Naive thymus-derived CD4-positive, alpha-beta T cell (primary cell): ENCODE results near the gene CALD1. TPM values are rescaled to one million over a fixed set of nuclear protein-coding genes. Genes with fewer than 3 reads are reported as not detected.

Experiments
- ATAC-seq: fragments of 150-1000 bp; cut with Tn5 transposase; 2 replicates; pipeline ENCODE4 v1.10.0; 2021; ENCODE audit warnings: mild to moderate bottlenecking, moderate library complexity
- CTCF ChIA-PET: fragments of 350-600 bp; sonication (Branson Sonifier 250); formaldehyde crosslinking; loops from one replicate; lab custom pipeline; 2021; ENCODE audit warnings: antibody characterized with exemption; lab: Charles Lee
- POLR2A ChIA-PET: fragments of 350-600 bp; sonication (Branson Sonifier 250); formaldehyde crosslinking; loops from one replicate; lab custom pipeline; 2021; ENCODE audit warnings: antibody characterized with exemption, inconsistent platforms; lab: Charles Lee
- DNase-seq, 9 donors: peaks; one replicate each; pipeline versions ENCODE4 v3.0.0 to v3.0.0-alpha.2; 2020 to 2022; ENCODE audit warnings: mixed read lengths in 1 of 9
- H3K27ac ChIP-seq: one replicate; pipeline ENCODE4 v1.7.0; 2013; ENCODE audit warnings: mild to moderate bottlenecking, low read depth, low read length, moderate library complexity
- H3K27me3 ChIP-seq, 2 donors: one replicate each; pipeline ENCODE4 v1.7.0; 2013; ENCODE audit warnings: low read length in 2 of 2, mild to moderate bottlenecking in 2 of 2, moderate library complexity in 2 of 2; ENCODE audit not compliant: control insufficient read depth in 2 of 2, insufficient read depth in 2 of 2
- H3K36me3 ChIP-seq, 3 experiments: 1 replicate in 2 of 3; 2 replicates in 1 of 3; pipeline ENCODE4 v1.7.0; 2013; ENCODE audit warnings: low read length in 3 of 3, mild to moderate bottlenecking in 3 of 3, moderate library complexity in 1 of 3; ENCODE audit not compliant: insufficient read depth in 3 of 3, control insufficient read depth in 2 of 3
- H3K4me1 ChIP-seq, 2 donors: one replicate each; pipeline ENCODE4 v1.7.0; 2013; ENCODE audit warnings: low read length in 2 of 2, mild to moderate bottlenecking in 2 of 2, moderate library complexity in 1 of 2; ENCODE audit not compliant: control insufficient read depth in 2 of 2, insufficient read depth in 2 of 2
- H3K4me3 ChIP-seq: 2 replicates; pipeline ENCODE4 v1.7.0; 2013; ENCODE audit warnings: mild to moderate bottlenecking, low read length
- H3K9me3 ChIP-seq, 3 experiments: 1 replicate in 2 of 3; 2 replicates in 1 of 3; pipeline ENCODE4 v1.7.0; 2013; ENCODE audit warnings: low read length in 3 of 3; ENCODE audit not compliant: control insufficient read depth in 2 of 3
- H3K27ac Mint-ChIP-seq, 9 donors: one replicate each; pipeline ENCODE4 v1.8.0; 2020 to 2022; ENCODE audit warnings: mixed read lengths in 9 of 9, mild to moderate bottlenecking in 8 of 9, moderate library complexity in 5 of 9, inconsistent platforms in 2 of 9
- H3K27me3 Mint-ChIP-seq, 5 donors: one replicate each; pipeline ENCODE4 v1.8.0; 2021 to 2022; ENCODE audit warnings: mixed read lengths in 5 of 5, mild to moderate bottlenecking in 1 of 5
- H3K36me3 Mint-ChIP-seq, 5 donors: one replicate each; pipeline ENCODE4 v1.8.0; 2020 to 2022; ENCODE audit warnings: mixed read lengths in 5 of 5, mild to moderate bottlenecking in 3 of 5, inconsistent platforms in 1 of 5
- H3K4me1 Mint-ChIP-seq, 7 donors: one replicate each; pipeline ENCODE4 v1.8.0; 2020 to 2022; ENCODE audit warnings: mixed read lengths in 7 of 7, mild to moderate bottlenecking in 3 of 7, inconsistent platforms in 1 of 7
- H3K4me3 Mint-ChIP-seq, 10 donors: one replicate each; pipeline ENCODE4 v1.8.0; 2020 to 2022; ENCODE audit warnings: mild to moderate bottlenecking in 10 of 10, mixed read lengths in 10 of 10, moderate library complexity in 6 of 10, inconsistent platforms in 2 of 10
- H3K9me3 Mint-ChIP-seq, 11 donors: one replicate each; pipeline ENCODE4 v1.8.0; 2020 to 2022; ENCODE audit warnings: mixed read lengths in 11 of 11, mild to moderate bottlenecking in 4 of 11, inconsistent platforms in 1 of 11, moderate library complexity in 1 of 11
- intact Hi-C, 2 donors: fragments of 100-400 bp; cut with micrococcal nuclease; formaldehyde crosslinking; loops; one replicate each; pipeline ENCODE4 v1.15.1; 2023
- polyA plus RNA-seq, 2 donors: library from polyadenylated mRNA; unstranded; fragments of 300-500 nt; fragmentation: Illumina TruSeq; gene quantifications; one replicate each; pipeline ENCODE4 v1.2.3, GENCODE V29; 2021
- total RNA-seq, 6 experiments: library from RNA in 5 of 6; stranded (reverse) in 5 of 6; gene quantifications; 1 replicate in 5 of 6; 2 replicates in 1 of 6; pipeline ENCODE4 v1.2.3 and lab custom pipeline; 2021 to 2026

The CALD1 gene
- total and polyA plus RNA-seq, 7 experiments from 2014 or later = 0.27 to 2.0 (median 0.37) TPM; not detected in 1

GRCh38 chr7:134842886-134843430 lies 63.5 kb downstream of the CALD1 start:
- H3K27ac Mint-ChIP-seq = no peak overlapping the region
- peaks cover 0 to 5% (median 0%) of the 10 kb centered on the region in 5 donors for H3K27me3 Mint-ChIP-seq
- CTCF ChIA-PET = interaction anchor here (1.4 kb wide), 1 partner anchor 212 kb away, joined by 5 read pairs; no protein-coding TSS in a partner anchor
- DNase-seq (no peak), ATAC-seq (no peak)
- peaks cover 2 to 21% (median 12%) of the 10 kb centered on the region in 7 donors for H3K4me1 Mint-ChIP-seq
- intact Hi-C loops = no loop called here
- Histone ChIP-seq H3K9me3 (no peaks in the 10 kb centered on the region), H3K27ac (no peak overlapping the region), H3K4me3 (no peak overlapping the region), H3K27me3 (no peaks in the 10 kb centered on the region), H3K4me1 (no peaks in the 10 kb centered on the region), H3K36me3 (no peaks in the 10 kb centered on the region)
- no peak overlapping the region for H3K4me3 Mint-ChIP-seq
- POLR2A ChIA-PET = interaction anchor here (1.5 kb wide), 1 partner anchor 22 kb away, joined by 6 read pairs; no protein-coding TSS in a partner anchor
- no peaks in the 10 kb centered on the region for H3K9me3 Mint-ChIP-seq
- peaks cover 0 to 31% (median 4%) of the 10 kb centered on the region in 5 donors for H3K36me3 Mint-ChIP-seq

- Mint-ChIP-seq H3K4me3 (no peak overlapping the region), H3K9me3 (no peaks in the 10 kb centered on the region), H3K36me3 (peaks cover 0 to 31% (median 4%) of the 10 kb centered on the region in 5 donors), H3K27ac (no peak overlapping the region), H3K27me3 (peaks cover 0 to 5% (median 0%) of the 10 kb centered on the region in 5 donors), H3K4me1 (peaks cover 2 to 21% (median 12%) of the 10 kb centered on the region in 7 donors)
- no peak overlapping the region for H3K27ac ChIP-seq
- H3K4me3 ChIP-seq = no peak overlapping the region
- no peak for DNase-seq
- no peak for ATAC-seq
- ChIA-PET CTCF (interaction anchor here (1.4 kb wide), 1 partner anchor 213 kb away, joined by 5 read pairs; no protein-coding TSS in a partner anchor), POLR2A (interaction anchor here (1.5 kb wide), 1 partner anchor 21 kb away, joined by 6 read pairs; no protein-coding TSS in a partner anchor)
- H3K9me3 ChIP-seq = no peaks in the 10 kb centered on the region
- no peaks in the 10 kb centered on the region for H3K27me3 ChIP-seq
- intact Hi-C loops = no loop called here
- H3K36me3 ChIP-seq = no peaks in the 10 kb centered on the region
- H3K4me1 ChIP-seq = no peaks in the 10 kb centered on the region
Observed at GRCh38 chr7:134844200-134844599, 64.8 kb downstream of the CALD1 start.

GRCh38 chr7:134845461-134845860 lies 66.0 kb downstream of the CALD1 start:
- Histone ChIP-seq H3K27me3 (no peaks in the 10 kb centered on the region), H3K4me1 (no peaks in the 10 kb centered on the region), H3K4me3 (no peak overlapping the region), H3K36me3 (no peaks in the 10 kb centered on the region), H3K9me3 (no peaks in the 10 kb centered on the region), H3K27ac (no peak overlapping the region)
- CTCF ChIA-PET = interaction anchor here (0.6 to 1.0 kb wide), 2 partner anchors 43 to 109 kb away, joined by 3 to 4 read pairs; no protein-coding TSS in a partner anchor
- Mint-ChIP-seq H3K36me3 (peaks cover 0 to 30% (median 9%) of the 10 kb centered on the region in 5 donors), H3K9me3 (no peaks in the 10 kb centered on the region), H3K4me1 (peaks cover 2 to 29% (median 22%) of the 10 kb centered on the region in 7 donors), H3K27me3 (peaks cover 0 to under 1% (median 0%) of the 10 kb centered on the region in 5 donors), H3K27ac (peak overlapping the region in 1 of 9 donors; percentile 21), H3K4me3 (no peak overlapping the region)
- DNase-seq (peak in 1 of 9 donors; percentile 8), ATAC-seq (no peak)
- POLR2A ChIA-PET = interaction anchor here (1.1 kb wide), 1 partner anchor 176 kb away, joined by 3 read pairs; no protein-coding TSS in a partner anchor
- intact Hi-C loops = loop anchor here in 1 of 2 donors (1.0 kb wide), 1 partner anchor 212 kb away; no protein-coding TSS in a partner anchor

- H3K27me3 Mint-ChIP-seq = no peaks in the 10 kb centered on the region
- DNase-seq = no peak
- Histone ChIP-seq H3K27me3 (no peaks in the 10 kb centered on the region), H3K36me3 (no peaks in the 10 kb centered on the region), H3K4me1 (no peaks in the 10 kb centered on the region), H3K4me3 (no peak overlapping the region), H3K27ac (no peak overlapping the region), H3K9me3 (no peaks in the 10 kb centered on the region)
- peaks cover 6 to 47% (median 11%) of the 10 kb centered on the region in 5 donors for H3K36me3 Mint-ChIP-seq
- H3K4me1 Mint-ChIP-seq = peaks cover 2 to 40% (median 30%) of the 10 kb centered on the region in 7 donors
- intact Hi-C loops = no loop called here
- no peak overlapping the region for H3K27ac Mint-ChIP-seq
- H3K9me3 Mint-ChIP-seq = peaks cover 0 to 10% (median 0%) of the 10 kb centered on the region in 11 donors
- ATAC-seq = no peak
- CTCF ChIA-PET = interaction anchor here (1.3 kb wide), 1 partner anchor 40 kb away, joined by 4 read pairs; no protein-coding TSS in a partner anchor
- no peak overlapping the region for H3K4me3 Mint-ChIP-seq
- POLR2A ChIA-PET = interaction anchor here (0.7 to 1.0 kb wide), 2 partner anchors 17 to 20 kb away, joined by 4 read pairs; no protein-coding TSS in a partner anchor
Observed at GRCh38 chr7:134847851-134848588, 68.6 kb downstream of the CALD1 start.

GRCh38 chr7:134850066-134850465 lies 70.6 kb downstream of the CALD1 start:
- ChIA-PET CTCF (interaction anchor here (1.1 kb wide), 1 partner anchor 9 kb away, joined by 3 read pairs; no protein-coding TSS in a partner anchor), POLR2A (interaction anchor here (1.3 kb wide), 1 partner anchor 157 kb away, joined by 3 read pairs; no protein-coding TSS in a partner anchor)
- Mint-ChIP-seq H3K27me3 (no peaks in the 10 kb centered on the region), H3K4me3 (peak overlapping the region in 1 of 10 donors; percentile 30), H3K4me1 (peaks cover 4 to 45% (median 37%) of the 10 kb centered on the region in 7 donors), H3K9me3 (peaks cover 0 to 12% (median 3%) of the 10 kb centered on the region in 11 donors), H3K36me3 (peaks cover 8 to 55% (median 18%) of the 10 kb centered on the region in 5 donors), H3K27ac (peak overlapping the region in 2 of 9 donors; percentile 36 to 43)
- DNase-seq (peak in 1 of 9 donors; percentile 7), ATAC-seq (no peak)
- no peaks in the 10 kb centered on the region for H3K9me3 ChIP-seq
- no peak overlapping the region for H3K27ac ChIP-seq
- intact Hi-C loops = no loop called here
- no peak overlapping the region for H3K4me3 ChIP-seq
- H3K4me1 ChIP-seq = peaks cover 0 to 8% of the 10 kb centered on the region in 2 donors
- no peaks in the 10 kb centered on the region for H3K27me3 ChIP-seq
- H3K36me3 ChIP-seq = no peaks in the 10 kb centered on the region

- CTCF ChIA-PET = interaction anchor here (0.9 to 1.0 kb wide), 2 partner anchors 55 to 92 kb away, joined by 3 read pairs; no protein-coding TSS in a partner anchor
- Mint-ChIP-seq H3K9me3 (peaks cover 0 to 13% (median 4%) of the 10 kb centered on the region in 11 donors), H3K4me3 (no peak overlapping the region), H3K36me3 (peaks cover 15 to 59% (median 25%) of the 10 kb centered on the region in 5 donors), H3K27me3 (no peaks in the 10 kb centered on the region), H3K27ac (peak overlapping the region in 2 of 9 donors; percentile 10 to 33), H3K4me1 (peaks cover 9 to 47% (median 39%) of the 10 kb centered on the region in 7 donors)
- no peak overlapping the region for H3K27ac ChIP-seq
- H3K9me3 ChIP-seq = no peaks in the 10 kb centered on the region
- H3K27me3 ChIP-seq = no peaks in the 10 kb centered on the region
- POLR2A ChIA-PET = interaction anchor here (1.3 kb wide), 1 partner anchor 158 kb away, joined by 3 read pairs; no protein-coding TSS in a partner anchor
- intact Hi-C loops = no loop called here
- H3K36me3 ChIP-seq = no peaks in the 10 kb centered on the region
- no peak overlapping the region for H3K4me3 ChIP-seq
- H3K4me1 ChIP-seq = peaks cover 0 to 19% of the 10 kb centered on the region in 2 donors
- ATAC-seq = no peak
- DNase-seq = no peak
Observed at GRCh38 chr7:134851141-134851540, 71.7 kb downstream of the CALD1 start.
